ENCODE results near the gene EFCAB6.

The EFCAB6 gene

GRCh38 chr22:43854786-43855271 is 42.7 kb upstream of the EFCAB6 start:
- FAIRE-seq (no peak), DNase-seq (ENCODE audit: insufficient read length, low spot score) (no peak)
- TF ChIP-seq PAX5 (IDR thresholded peaks at IDR 0.05; ENCODE audit: insufficient read depth, low read length, severe bottlenecking) = no peak
- no peak for TF ChIP-seq SPI1 (IDR thresholded peaks at IDR 0.05; ENCODE audit: low read depth, low read length)
- no peak for TF ChIP-seq POU2F2 (IDR thresholded peaks at IDR 0.05; ENCODE audit: low read depth, low read length)
- TF ChIP-seq POLR2AphosphoS5 (IDR thresholded peaks at IDR 0.05; ENCODE audit: low read depth, low read length) = no peak
- TF ChIP-seq POLR2A (IDR thresholded peaks at IDR 0.05; ENCODE audit: low read depth, low read length) = no peak
- TF ChIP-seq TAF1 (IDR thresholded peaks at IDR 0.05; ENCODE audit: low read depth, low read length) = no peak

- DNase-seq (ENCODE audit: insufficient read length, low spot score) (no peak), FAIRE-seq (no peak)
- TF ChIP-seq POU2F2 (IDR thresholded peaks at IDR 0.05; ENCODE audit: low read depth, low read length) (no peak), TAF1 (IDR thresholded peaks at IDR 0.05; ENCODE audit: low read depth, low read length) (no peak), PAX5 (IDR thresholded peaks at IDR 0.05; ENCODE audit: insufficient read depth, low read length, severe bottlenecking) (no peak), POLR2A (IDR thresholded peaks at IDR 0.05; ENCODE audit: low read depth, low read length) (no peak), POLR2AphosphoS5 (IDR thresholded peaks at IDR 0.05; ENCODE audit: low read depth, low read length) (no peak)
Observed at GRCh38 chr22:43854121-43854785, 42.1 kb upstream of the EFCAB6 start.

- FAIRE-seq = no peak
- TF ChIP-seq POU2F2 (IDR thresholded peaks at IDR 0.05; ENCODE audit: low read depth, low read length) (no peak), POLR2AphosphoS5 (IDR thresholded peaks at IDR 0.05; ENCODE audit: low read depth, low read length) (no peak), POLR2A (IDR thresholded peaks at IDR 0.05; ENCODE audit: low read depth, low read length) (no peak), SPI1 (IDR thresholded peaks at IDR 0.05; ENCODE audit: low read depth, low read length) (no peak), TAF1 (IDR thresholded peaks at IDR 0.05; ENCODE audit: low read depth, low read length) (no peak), PAX5 (IDR thresholded peaks at IDR 0.05; ENCODE audit: insufficient read depth, low read length, severe bottlenecking) (no peak)
- DNase-seq (ENCODE audit: insufficient read length, low spot score) = no peak
Observed at GRCh38 chr22:43853328-43853931, 41.3 kb upstream of the EFCAB6 start.

- FAIRE-seq = no peak
Observed at GRCh38 chr22:43852573-43853327, 40.6 kb upstream of the EFCAB6 start.

GRCh38 chr22:43851979-43852307 is 39.8 kb upstream of the EFCAB6 start:
- FAIRE-seq (no peak), DNase-seq (ENCODE audit: insufficient read length, low spot score) (no peak)
- TF ChIP-seq SPI1 (IDR thresholded peaks at IDR 0.05; ENCODE audit: low read depth, low read length) = no peak
- no peak for TF ChIP-seq TAF1 (IDR thresholded peaks at IDR 0.05; ENCODE audit: low read depth, low read length)
- no peak for TF ChIP-seq POU2F2 (IDR thresholded peaks at IDR 0.05; ENCODE audit: low read depth, low read length)
- no peak for TF ChIP-seq PAX5 (IDR thresholded peaks at IDR 0.05; ENCODE audit: insufficient read depth, low read length, severe bottlenecking)
- no peak for TF ChIP-seq POLR2A (IDR thresholded peaks at IDR 0.05; ENCODE audit: low read depth, low read length)
- TF ChIP-seq POLR2AphosphoS5 (IDR thresholded peaks at IDR 0.05; ENCODE audit: low read depth, low read length) = no peak

More at GRCh38 chr22:43852573-43853327, 40.6 kb upstream of the EFCAB6 start:
- TF ChIP-seq SPI1 (IDR thresholded peaks at IDR 0.05; ENCODE audit: low read depth, low read length) = no peak
- TF ChIP-seq POLR2AphosphoS5 (IDR thresholded peaks at IDR 0.05; ENCODE audit: low read depth, low read length) = no peak
- no peak for TF ChIP-seq POU2F2 (IDR thresholded peaks at IDR 0.05; ENCODE audit: low read depth, low read length)
- no peak for TF ChIP-seq TAF1 (IDR thresholded peaks at IDR 0.05; ENCODE audit: low read depth, low read length)
- no peak for TF ChIP-seq POLR2A (IDR thresholded peaks at IDR 0.05; ENCODE audit: low read depth, low read length)
- no peak for TF ChIP-seq PAX5 (IDR thresholded peaks at IDR 0.05; ENCODE audit: insufficient read depth, low read length, severe bottlenecking)
- DNase-seq (ENCODE audit: insufficient read length, low spot score) = no peak

- no peak for TF ChIP-seq POLR2A (IDR thresholded peaks at IDR 0.05; ENCODE audit: low read depth, low read length)
- no peak for TF ChIP-seq PAX5 (IDR thresholded peaks at IDR 0.05; ENCODE audit: insufficient read depth, low read length, severe bottlenecking)
- no peak for TF ChIP-seq TAF1 (IDR thresholded peaks at IDR 0.05; ENCODE audit: low read depth, low read length)
Observed at GRCh38 chr22:43851058-43851978, 39.2 kb upstream of the EFCAB6 start.

GRCh38 chr22:43850529-43850928 is 38.4 kb upstream of the EFCAB6 start:
- DNase-seq (ENCODE audit: insufficient read length, low spot score) (no peak), FAIRE-seq (no peak)
- TF ChIP-seq POLR2A (IDR thresholded peaks at IDR 0.05; ENCODE audit: low read depth, low read length) = no peak
- TF ChIP-seq PAX5 (IDR thresholded peaks at IDR 0.05; ENCODE audit: insufficient read depth, low read length, severe bottlenecking) = no peak
- no peak for TF ChIP-seq POU2F2 (IDR thresholded peaks at IDR 0.05; ENCODE audit: low read depth, low read length)
- no peak for TF ChIP-seq TAF1 (IDR thresholded peaks at IDR 0.05; ENCODE audit: low read depth, low read length)
- TF ChIP-seq SPI1 (IDR thresholded peaks at IDR 0.05; ENCODE audit: low read depth, low read length) = no peak
- TF ChIP-seq POLR2AphosphoS5 (IDR thresholded peaks at IDR 0.05; ENCODE audit: low read depth, low read length) = no peak

More at GRCh38 chr22:43851058-43851978, 39.2 kb upstream of the EFCAB6 start:
- FAIRE-seq = no peak
- no peak for DNase-seq (ENCODE audit: insufficient read length, low spot score)

- DNase-seq (ENCODE audit: insufficient read length, low spot score) = no peak
- no peak for TF ChIP-seq SPI1 (IDR thresholded peaks at IDR 0.05; ENCODE audit: low read depth, low read length)
- no peak for TF ChIP-seq POLR2A (IDR thresholded peaks at IDR 0.05; ENCODE audit: low read depth, low read length)
- no peak for TF ChIP-seq POU2F2 (IDR thresholded peaks at IDR 0.05; ENCODE audit: low read depth, low read length)
- TF ChIP-seq TAF1 (IDR thresholded peaks at IDR 0.05; ENCODE audit: low read depth, low read length) = no peak
- TF ChIP-seq POLR2AphosphoS5 (IDR thresholded peaks at IDR 0.05; ENCODE audit: low read depth, low read length) = no peak
- no peak for TF ChIP-seq PAX5 (IDR thresholded peaks at IDR 0.05; ENCODE audit: insufficient read depth, low read length, severe bottlenecking)
- FAIRE-seq = no peak
Observed at GRCh38 chr22:43849731-43850130, 37.6 kb upstream of the EFCAB6 start.

Measured in GM12891 (cell line).